ENCODE measurements around the gene ZNF133. TPM values are rescaled to one million over a fixed set of nuclear protein-coding genes. Genes with fewer than 3 reads are reported as not detected.
A peak's percentile ranks its signal among the peaks of the same experiment; 100 is the strongest.
"Not testable (repeated sequence)": the region's sequence is repeated elsewhere in the genome, so short reads cannot be mapped to it uniquely, and the experiment has no call there.

ZNF133 gene
- total RNA-seq, 2 donors from 2014 or later = 6.4 to 8.4 TPM

- no peak overlapping the region for H3K27ac Mint-ChIP-seq
- no peaks in the 10 kb centered on the region for H3K36me3 Mint-ChIP-seq (ENCODE audit: low read depth)
- H3K9me3 Mint-ChIP-seq = no peaks in the 10 kb centered on the region
- peaks cover 17% of the 10 kb centered on the region for H3K27me3 Mint-ChIP-seq
- no peaks in the 10 kb centered on the region for H3K4me1 Mint-ChIP-seq
- no peak for ATAC-seq (replicated peaks)
- H3K4me3 Mint-ChIP-seq = no peak overlapping the region
Observed at GRCh38 chr20:18267815-18268214, 20.5 kb upstream of the ZNF133 start.

DNA sequence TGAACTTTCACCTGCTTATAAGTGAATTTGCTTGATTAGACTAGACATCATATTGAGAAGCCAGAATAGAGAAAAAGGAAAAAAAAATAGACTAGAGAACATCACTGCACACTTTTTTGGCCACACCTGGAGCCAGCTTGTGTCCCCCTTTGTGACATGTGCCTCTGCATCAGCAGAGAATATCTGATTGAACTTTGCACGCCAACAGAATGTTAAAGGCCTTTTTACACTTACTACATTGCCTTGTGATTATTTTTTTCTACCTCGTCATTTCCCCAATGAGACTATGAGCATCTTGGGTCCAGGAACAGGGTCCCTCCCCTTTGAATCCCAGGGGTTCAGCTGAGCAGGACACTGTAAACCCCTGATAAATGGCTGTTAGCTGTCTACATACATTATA, 17.2 kb upstream of the ZNF133 start:
- Mint-ChIP-seq H3K4me1 (no peaks in the 10 kb centered on the region), H3K9me3 (no peaks in the 10 kb centered on the region), H3K36me3 (ENCODE audit: low read depth) (no peaks in the 10 kb centered on the region), H3K27me3 (peaks cover 25% of the 10 kb centered on the region), H3K27ac (no peak overlapping the region), H3K4me3 (no peak overlapping the region)
- ATAC-seq (replicated peaks) = no peak

DNA sequence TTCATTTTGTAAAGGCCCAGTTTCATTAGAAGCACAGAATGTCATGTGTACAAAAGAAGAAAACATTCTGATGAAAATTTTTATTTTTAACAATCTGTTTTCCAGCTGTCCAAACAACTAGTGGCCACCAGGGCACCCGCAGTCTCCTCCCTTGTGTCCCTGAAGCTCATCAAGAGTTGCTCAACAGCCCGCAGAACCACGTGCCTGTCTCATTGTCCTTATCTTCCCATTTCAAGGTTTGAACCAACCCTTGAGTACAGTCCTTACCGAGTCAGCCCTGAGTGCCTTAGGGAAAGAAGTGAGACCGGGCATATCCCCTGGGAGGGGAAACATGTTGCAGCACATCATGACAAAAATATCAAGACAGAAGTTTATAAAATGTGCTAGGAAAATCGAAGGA, 15.9 kb upstream of the ZNF133 start:
- Mint-ChIP-seq H3K27ac (no peak overlapping the region), H3K36me3 (ENCODE audit: low read depth) (no peaks in the 10 kb centered on the region), H3K9me3 (no peaks in the 10 kb centered on the region), H3K4me1 (no peaks in the 10 kb centered on the region), H3K27me3 (peaks cover 24% of the 10 kb centered on the region), H3K4me3 (no peak overlapping the region)
- ATAC-seq (replicated peaks) = no peak

DNA sequence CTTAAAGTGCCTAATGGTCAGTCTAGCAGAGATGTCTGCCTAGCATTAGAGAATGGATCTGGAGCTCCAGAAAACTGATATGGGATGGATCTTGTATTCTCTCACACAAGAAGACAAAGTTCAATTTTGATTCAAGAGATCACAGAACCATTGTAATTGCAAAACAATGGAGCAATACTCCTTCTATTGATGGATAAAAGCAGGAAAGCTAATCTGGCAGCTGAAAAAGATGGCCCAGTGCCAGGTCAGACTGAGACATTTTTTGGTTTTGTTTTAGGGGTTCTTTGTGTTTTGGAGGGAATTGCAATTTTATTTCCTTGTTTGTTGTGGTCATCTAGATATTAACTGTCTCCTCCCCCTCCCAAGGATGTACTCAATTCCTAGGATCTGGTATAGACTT, 14.6 kb upstream of the ZNF133 start:
- no peak overlapping the region for H3K4me3 Mint-ChIP-seq
- no peak for ATAC-seq (replicated peaks)
- peaks cover 23% of the 10 kb centered on the region for H3K27me3 Mint-ChIP-seq
- no peaks in the 10 kb centered on the region for H3K4me1 Mint-ChIP-seq
- no peak overlapping the region for H3K27ac Mint-ChIP-seq
- H3K9me3 Mint-ChIP-seq = no peaks in the 10 kb centered on the region
- no peaks in the 10 kb centered on the region for H3K36me3 Mint-ChIP-seq (ENCODE audit: low read depth)

GRCh38 chr20:18275960-18276359, 12.4 kb upstream of the ZNF133 start:
- H3K4me1 Mint-ChIP-seq; ATAC-seq (replicated peaks); H3K36me3 Mint-ChIP-seq (ENCODE audit: low read depth); H3K9me3 Mint-ChIP-seq; H3K27ac Mint-ChIP-seq; H3K4me3 Mint-ChIP-seq: not testable (repeated sequence)
- peaks cover 35% of the 10 kb centered on the region for H3K27me3 Mint-ChIP-seq

GRCh38 chr20:18276821-18277220, 11.5 kb upstream of the ZNF133 start:
- Mint-ChIP-seq H3K36me3 (ENCODE audit: low read depth) (no peaks in the 10 kb centered on the region), H3K27ac (no peak overlapping the region), H3K9me3 (no peaks in the 10 kb centered on the region), H3K27me3 (peaks cover 36% of the 10 kb centered on the region), H3K4me1 (no peaks in the 10 kb centered on the region), H3K4me3 (peak overlapping the region; percentile 45)
- ATAC-seq (replicated peaks) = peak; percentile 97

- peak; percentile 32 for ATAC-seq (replicated peaks)
- no peak overlapping the region for H3K27ac Mint-ChIP-seq
- H3K9me3 Mint-ChIP-seq = no peaks in the 10 kb centered on the region
- H3K36me3 Mint-ChIP-seq (ENCODE audit: low read depth) = no peaks in the 10 kb centered on the region
- H3K27me3 Mint-ChIP-seq = peaks cover 40% of the 10 kb centered on the region
- H3K4me3 Mint-ChIP-seq = no peak overlapping the region
- H3K4me1 Mint-ChIP-seq = no peaks in the 10 kb centered on the region
Observed at GRCh38 chr20:18279242-18279641, 9.1 kb upstream of the ZNF133 start.

DNA sequence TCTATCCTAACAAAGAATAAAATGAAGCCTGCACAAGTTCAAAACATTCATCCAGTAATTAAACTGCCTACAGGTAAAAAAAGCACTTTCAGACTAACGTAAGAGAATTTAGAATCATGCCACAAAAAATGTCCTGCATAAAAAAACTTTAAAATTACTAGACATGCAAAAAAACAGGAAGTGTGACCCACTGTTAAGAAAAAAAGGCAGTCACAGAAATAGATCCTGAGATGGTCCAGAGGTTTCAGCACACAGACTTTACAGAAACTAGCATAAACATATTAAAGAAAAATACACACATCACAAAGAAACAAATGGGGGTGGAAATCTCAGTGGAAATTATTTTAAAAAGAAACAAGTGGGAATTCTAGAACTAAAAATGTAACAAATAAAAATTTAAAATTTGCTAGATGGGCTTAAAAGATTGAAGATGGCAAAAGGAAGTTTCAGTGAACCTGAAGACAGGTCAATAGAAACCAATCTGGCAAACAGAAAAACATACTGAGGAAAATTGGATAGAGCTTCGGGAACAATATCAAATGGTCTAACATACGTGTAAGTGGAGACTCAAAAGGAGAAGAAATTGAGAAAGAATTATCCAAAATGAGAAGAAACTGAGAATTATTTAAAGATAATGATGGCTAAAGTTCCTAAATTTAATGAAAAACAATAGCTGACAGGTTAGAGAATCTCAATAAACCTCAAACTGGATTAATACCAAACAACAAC, 3.4 kb upstream of the ZNF133 start:
- H3K4me3 Mint-ChIP-seq = no peak overlapping the region
- H3K27ac Mint-ChIP-seq = no peak overlapping the region
- H3K4me1 Mint-ChIP-seq = no peaks in the 10 kb centered on the region
- H3K27me3 Mint-ChIP-seq = peaks cover 43% of the 10 kb centered on the region
- peaks cover 10% of the 10 kb centered on the region for H3K9me3 Mint-ChIP-seq
- H3K36me3 Mint-ChIP-seq (ENCODE audit: low read depth) = no peaks in the 10 kb centered on the region
- ATAC-seq (replicated peaks) = no peak

GRCh38 chr20:18287546-18287914, 797 bp upstream of the ZNF133 start:
- peak overlapping the region; percentile 97 for H3K4me3 Mint-ChIP-seq
- H3K36me3 Mint-ChIP-seq (ENCODE audit: low read depth) = peaks cover 10% of the 10 kb centered on the region
- H3K4me1 Mint-ChIP-seq = peaks cover 2% of the 10 kb centered on the region
- peaks cover 10% of the 10 kb centered on the region for H3K9me3 Mint-ChIP-seq
- ATAC-seq (replicated peaks) = no peak
- peak overlapping the region; percentile 98 for H3K27ac Mint-ChIP-seq
- peaks cover 28% of the 10 kb centered on the region for H3K27me3 Mint-ChIP-seq

DNA sequence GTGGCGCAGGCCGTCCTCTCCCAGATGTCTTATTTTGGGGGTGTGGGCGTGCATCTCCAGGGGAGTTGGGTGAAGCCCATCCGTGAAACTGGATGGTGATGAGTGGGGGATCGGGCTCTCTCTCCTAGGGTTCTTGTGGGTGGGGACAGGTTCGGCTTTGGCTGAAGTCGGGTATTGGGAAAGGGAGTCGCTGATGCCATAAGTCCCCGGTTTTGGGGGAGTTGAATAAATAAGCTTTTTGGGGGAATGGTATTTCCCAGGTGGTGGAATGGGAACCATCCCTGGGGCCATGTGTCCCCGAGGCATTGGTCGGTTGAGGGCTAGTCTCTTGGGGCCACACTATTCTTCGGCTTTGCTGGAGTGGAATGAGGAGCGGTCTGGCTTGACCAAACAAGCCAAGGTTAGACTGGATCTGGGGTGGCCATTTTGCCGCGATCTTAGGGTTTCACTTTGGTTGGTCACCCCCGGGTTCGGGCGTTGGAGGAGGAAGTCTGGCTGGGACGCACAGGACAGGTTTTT, 481 bp downstream of the ZNF133 start:
- ATAC-seq (replicated peaks) = no peak
- Mint-ChIP-seq H3K27me3 (peaks cover 21% of the 10 kb centered on the region), H3K4me3 (peak overlapping the region; percentile 97), H3K36me3 (ENCODE audit: low read depth) (peaks cover 15% of the 10 kb centered on the region), H3K4me1 (peaks cover 6% of the 10 kb centered on the region), H3K9me3 (peaks cover 10% of the 10 kb centered on the region), H3K27ac (peak overlapping the region; percentile 98)

- ATAC-seq (replicated peaks) = no peak
- Mint-ChIP-seq H3K36me3 (ENCODE audit: low read depth) (peaks cover 15% of the 10 kb centered on the region), H3K27me3 (peaks cover 17% of the 10 kb centered on the region), H3K9me3 (peaks cover 10% of the 10 kb centered on the region), H3K4me3 (peak overlapping the region; percentile 97), H3K27ac (peak overlapping the region; percentile 98), H3K4me1 (peaks cover 6% of the 10 kb centered on the region)
Observed at GRCh38 chr20:18289306-18289705, 979 bp downstream of the ZNF133 start.

- Mint-ChIP-seq H3K27me3 (no peaks in the 10 kb centered on the region), H3K4me1 (no peaks in the 10 kb centered on the region), H3K36me3 (ENCODE audit: low read depth) (peaks cover 8% of the 10 kb centered on the region), H3K4me3 (no peak overlapping the region), H3K27ac (no peak overlapping the region), H3K9me3 (no peaks in the 10 kb centered on the region)
- ATAC-seq (replicated peaks) = no peak
Observed at GRCh38 chr20:18299364-18299763, 11.0 kb downstream of the ZNF133 start.

- H3K4me3 Mint-ChIP-seq = no peak overlapping the region
Observed at GRCh38 chr20:18304618-18305017, 16.3 kb downstream of the ZNF133 start.

DNA sequence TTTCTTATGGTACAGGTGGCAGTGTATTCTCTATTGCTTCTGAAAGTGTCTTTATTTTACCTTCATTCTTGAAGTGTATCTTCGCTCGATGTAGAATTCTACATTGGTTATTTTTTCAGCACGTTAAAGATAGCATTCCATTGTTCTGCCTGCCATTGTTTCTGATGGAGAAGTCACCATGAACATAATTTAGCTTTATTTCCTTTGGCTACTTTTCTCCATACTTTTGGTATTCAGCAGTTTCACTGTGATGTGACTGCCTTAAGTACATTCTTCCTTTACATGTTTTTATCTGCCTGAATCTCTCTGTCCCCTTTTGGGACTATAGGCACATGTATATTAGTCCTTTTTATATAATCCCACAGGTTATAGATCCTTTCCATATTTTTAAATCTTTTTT, 19.0 kb downstream of the ZNF133 start:
- H3K4me3 Mint-ChIP-seq = no peak overlapping the region
- H3K9me3 Mint-ChIP-seq = no peaks in the 10 kb centered on the region
- H3K27ac Mint-ChIP-seq = no peak overlapping the region
- H3K27me3 Mint-ChIP-seq = no peaks in the 10 kb centered on the region
- no peaks in the 10 kb centered on the region for H3K4me1 Mint-ChIP-seq
- no peak for ATAC-seq (replicated peaks)
- H3K36me3 Mint-ChIP-seq (ENCODE audit: low read depth) = peaks cover 24% of the 10 kb centered on the region

More at GRCh38 chr20:18304618-18305017, 16.3 kb downstream of the ZNF133 start:
- Mint-ChIP-seq H3K27me3 (no peaks in the 10 kb centered on the region), H3K36me3 (ENCODE audit: low read depth) (peaks cover 15% of the 10 kb centered on the region), H3K9me3 (no peaks in the 10 kb centered on the region), H3K27ac (no peak overlapping the region), H3K4me1 (no peaks in the 10 kb centered on the region)
- ATAC-seq (replicated peaks) = no peak

DNA sequence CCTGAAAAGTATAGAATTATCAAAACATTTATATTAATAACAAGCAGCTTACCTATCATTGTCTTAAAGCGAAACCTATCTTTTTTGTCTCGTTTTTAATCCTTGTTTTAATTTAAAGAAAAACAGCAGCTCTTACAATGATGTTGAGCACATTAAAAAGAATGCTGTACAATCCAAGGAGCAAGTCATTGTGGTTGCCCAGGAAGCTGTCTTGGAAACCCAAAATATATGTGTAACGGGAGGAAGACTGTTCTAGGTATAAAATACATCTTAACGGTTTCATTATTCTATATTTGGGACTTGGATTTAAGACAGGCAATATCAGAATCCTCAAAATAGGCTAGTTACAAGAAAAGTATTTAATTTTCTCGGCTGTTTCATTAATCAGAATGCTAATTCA, 21.7 kb downstream of the ZNF133 start:
- peaks cover 43% of the 10 kb centered on the region for H3K36me3 Mint-ChIP-seq (ENCODE audit: low read depth)
- no peaks in the 10 kb centered on the region for H3K27me3 Mint-ChIP-seq
- ATAC-seq (replicated peaks) = no peak
- H3K9me3 Mint-ChIP-seq = no peaks in the 10 kb centered on the region
- H3K4me3 Mint-ChIP-seq = no peak overlapping the region
- H3K4me1 Mint-ChIP-seq = no peaks in the 10 kb centered on the region
- no peak overlapping the region for H3K27ac Mint-ChIP-seq

Data from activated T-helper 17 cell treated with anti-CD3 and anti-CD28 coated beads, Interleukin-2, amount 50 U/mL, for 72 hours (primary cell).